Transverse colon (tissue), 3 donors: ENCODE results near the gene LRAT.

Experiments used
- CTCF ChIP-seq, 5 experiments: fragments of 200-600 bp in 3 of 5; fragments of 450-650 bp in 2 of 5; sonication (generic) in 3 of 5; IDR thresholded peaks; 1 replicate in 2 of 5; 2 replicates in 3 of 5; pipeline ENCODE4 v1.5.1; 2016 to 2017; ENCODE audit warnings: antibody characterized with exemption in 5 of 5, inconsistent platforms in 3 of 5, mild to moderate bottlenecking in 2 of 5, moderate library complexity in 1 of 5
- EP300 ChIP-seq: sonication (generic); formaldehyde crosslinking; IDR thresholded peaks from one replicate; pipeline ENCODE4 v1.6.1; 2017; ENCODE audit warnings: antibody characterized with exemption, low read depth

GRCh38 chr4:154720123-154720522 lies 23.7 kb upstream of the LRAT start:
- no peak for TF ChIP-seq CTCF (IDR thresholded peaks at IDR 0.05)
- no peak for TF ChIP-seq EP300
